GM21576 (cell line): ENCODE results near the gene PTH.

Experiments
- ATAC-seq: cut with Tn5 transposase; IDR thresholded peaks from one replicate; pipeline ENCODE4 v1.9.1; 2021; ENCODE audit warnings: mild to moderate bottlenecking, moderate library complexity; ENCODE audit not compliant: unreplicated experiment

PTH gene

GRCh38 chr11:13495929-13496328, at the start of gene PTH:
PTH (minus strand) TSS chr11:13495997; CDS start chr11:13492855, 3,142 bp downstream.
- ATAC-seq, result no peak

DNA sequence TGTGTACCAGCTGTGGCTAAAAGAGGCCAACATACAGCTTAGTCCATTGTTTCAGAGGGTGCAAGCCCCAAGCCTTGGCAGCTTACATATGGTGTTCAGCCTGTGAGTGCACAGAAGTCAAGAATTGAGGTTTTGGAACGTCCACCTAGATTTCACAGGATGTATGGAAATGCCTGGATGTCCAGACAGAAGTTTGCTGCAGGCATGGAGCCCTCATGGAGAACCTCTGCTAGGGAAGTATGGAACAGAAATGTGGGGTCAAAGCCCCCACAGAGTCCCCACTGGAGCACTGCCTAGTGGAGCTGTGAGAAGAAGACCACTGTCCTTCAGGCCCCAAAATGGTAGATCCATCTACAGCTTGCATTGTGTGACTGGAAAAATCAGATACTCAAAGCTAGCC, 42.2 kb upstream of the PTH start:
- no peak for ATAC-seq

DNA sequence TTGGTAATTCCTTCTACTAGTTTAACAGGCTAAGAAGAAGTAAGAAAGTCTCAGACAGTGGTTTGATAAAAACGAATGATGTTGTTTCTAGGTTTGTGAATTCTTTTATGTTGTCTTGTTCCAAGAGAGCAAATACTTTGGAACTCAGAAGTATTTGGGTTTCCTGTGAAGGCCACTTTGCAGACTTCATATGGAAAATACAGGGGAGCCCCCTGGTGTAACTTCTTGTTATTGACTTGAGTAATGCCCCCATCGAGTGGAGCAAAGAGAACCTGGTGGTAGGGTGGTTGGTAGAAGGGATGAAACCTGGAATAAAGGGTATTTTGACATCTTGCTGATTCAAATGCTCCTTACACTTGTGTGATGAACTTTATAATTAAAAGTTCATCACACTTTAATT, 40.0 kb upstream of the PTH start:
- ATAC-seq, result no peak

GRCh38 chr11:13534358-13534757, 38.6 kb upstream of the PTH start:
- no peak for ATAC-seq

- ATAC-seq, result no peak
These were observed 29.5 kb upstream of the PTH start for GRCh38 chr11:13525257-13525656.

GRCh38 chr11:13503393-13503792, 7.6 kb upstream of the PTH start:
- ATAC-seq, result no peak

DNA sequence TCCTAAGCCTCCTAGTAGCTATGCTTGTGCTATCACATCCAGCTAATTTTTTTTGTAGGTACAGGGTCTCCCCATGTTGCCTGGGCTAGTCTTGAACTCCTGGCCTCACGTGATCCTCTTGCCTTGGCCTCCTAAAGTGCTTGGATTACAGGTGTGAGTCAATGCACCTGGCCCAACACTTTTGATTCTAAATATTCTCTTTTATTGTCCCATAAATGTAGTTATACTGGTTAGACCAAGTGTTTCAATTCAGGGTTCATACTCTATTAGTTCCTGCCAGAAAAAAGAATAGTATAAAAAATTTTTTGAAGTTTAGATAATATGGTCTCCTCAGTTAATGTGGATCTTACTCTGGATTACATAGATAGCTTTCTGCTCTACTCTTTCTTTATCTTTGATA, 6.7 kb upstream of the PTH start:
- no peak for ATAC-seq

GRCh38 chr11:13494051-13494450, 1.7 kb downstream of the PTH start:
- no peak for ATAC-seq

DNA sequence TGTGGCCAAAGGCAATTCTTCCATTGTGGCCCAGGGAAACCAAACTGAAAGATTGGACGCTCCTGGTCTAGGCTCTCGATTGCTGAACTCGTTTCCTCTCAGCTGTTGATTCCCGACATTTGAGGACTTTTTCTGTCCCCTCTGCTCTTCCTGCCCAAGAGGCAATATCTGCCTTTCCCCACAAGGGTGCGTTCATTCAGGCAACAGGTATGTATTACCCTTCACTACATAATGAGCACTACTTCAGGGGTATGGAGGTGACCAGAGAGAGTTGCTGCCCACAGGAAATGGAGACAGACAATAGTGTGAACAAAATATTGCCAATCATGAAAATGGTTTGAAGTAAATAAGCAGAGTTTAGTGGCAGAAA, 8.2 kb downstream of the PTH start:
- ATAC-seq, result no peak

DNA sequence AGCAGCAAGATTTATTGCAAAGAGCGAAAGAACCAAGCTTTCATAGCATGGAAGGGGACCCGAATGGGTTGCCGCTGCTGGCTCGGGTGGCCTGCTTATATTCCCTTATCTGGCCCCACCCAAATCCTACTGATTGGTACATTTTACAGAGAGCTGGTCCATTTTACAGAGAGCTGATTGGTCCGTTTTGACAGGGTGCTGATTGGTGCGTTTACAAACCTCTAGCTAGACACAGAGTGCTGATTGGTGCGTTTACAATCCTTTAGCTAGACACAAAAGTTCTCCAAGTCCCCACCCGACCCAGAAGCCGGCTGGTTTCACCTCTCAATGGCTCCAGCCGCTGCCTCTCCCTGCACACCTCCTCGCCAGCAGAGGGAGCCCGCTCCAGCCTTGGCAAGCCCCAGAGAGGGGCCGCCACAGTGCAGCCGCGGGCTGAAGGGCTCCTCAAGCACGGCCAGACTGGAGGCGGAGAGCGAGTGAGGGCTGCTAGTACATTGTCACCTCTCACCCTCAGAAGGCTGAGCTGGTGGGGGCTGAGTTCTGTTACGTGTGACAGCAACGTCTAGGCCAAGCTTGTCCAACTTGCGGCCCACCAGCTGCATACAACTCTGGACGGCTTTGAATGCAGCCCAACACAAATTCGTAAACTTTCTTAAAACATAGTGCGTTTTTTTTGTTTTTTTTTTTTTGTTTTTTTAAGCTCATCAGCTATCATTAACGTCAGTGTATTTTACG, 8.7 kb downstream of the PTH start:
- ATAC-seq, result peak; percentile 93

- ATAC-seq, result no peak
These were observed 15.6 kb downstream of the PTH start for GRCh38 chr11:13480198-13480597.

DNA sequence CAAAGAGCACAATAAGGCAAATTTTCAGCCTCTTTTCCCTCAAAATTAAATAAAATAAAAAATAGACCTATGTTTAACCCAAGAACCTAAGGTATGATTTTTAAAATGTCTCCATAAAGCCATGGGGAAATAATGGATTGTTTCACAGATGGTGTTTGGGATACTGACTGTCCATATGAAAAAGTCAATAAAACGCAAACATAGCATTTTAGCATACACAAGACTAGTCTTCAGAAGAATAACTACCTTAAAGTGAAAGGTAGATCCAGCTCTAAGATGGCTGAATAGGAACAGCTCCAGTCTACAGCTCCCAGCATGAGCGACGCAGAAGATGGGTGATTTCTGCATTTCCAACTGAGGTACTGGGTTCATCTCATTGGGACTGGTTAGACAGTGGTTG, 16.1 kb downstream of the PTH start:
- ATAC-seq, result no peak

DNA sequence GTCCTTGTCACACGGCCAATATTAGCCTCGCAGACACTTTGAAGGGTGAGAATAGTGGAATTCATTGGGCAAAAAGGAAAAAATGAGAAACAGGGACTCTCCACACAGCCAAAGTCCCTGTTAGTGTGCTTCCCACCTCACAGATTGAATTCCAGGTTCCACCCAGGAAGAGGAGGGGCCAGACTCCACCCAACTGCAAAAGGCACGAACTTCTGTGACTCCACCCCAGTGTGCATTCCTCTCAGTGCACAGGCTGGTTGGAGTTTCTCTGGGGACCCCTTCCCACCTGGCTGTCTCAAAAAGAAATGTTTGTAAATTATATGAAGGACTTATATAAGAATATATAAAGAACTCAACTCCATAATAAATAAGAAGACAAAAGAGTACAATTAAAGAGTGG, 20.7 kb downstream of the PTH start:
- no peak for ATAC-seq

- ATAC-seq, result no peak
These were observed 22.6 kb downstream of the PTH start for GRCh38 chr11:13473013-13473722.

DNA sequence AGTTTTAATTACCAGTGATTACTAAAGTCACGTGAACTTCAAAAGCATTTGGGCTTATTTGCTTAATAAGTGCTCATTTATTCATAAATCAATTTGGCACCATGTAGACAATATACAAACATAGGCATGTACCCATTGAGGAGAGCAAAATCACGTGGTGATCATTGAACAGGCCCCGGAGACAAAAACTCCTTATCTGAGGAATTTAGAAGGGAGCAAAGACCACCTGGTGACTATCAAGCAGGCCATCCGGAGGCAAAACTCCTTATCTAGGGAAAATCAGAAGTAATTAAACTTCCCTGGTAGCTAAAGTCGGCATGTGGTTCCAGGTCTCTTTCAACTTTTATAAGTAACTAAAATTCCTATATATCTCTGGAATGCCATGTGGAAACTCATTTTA, 27.0 kb downstream of the PTH start:
- ATAC-seq, result no peak

DNA sequence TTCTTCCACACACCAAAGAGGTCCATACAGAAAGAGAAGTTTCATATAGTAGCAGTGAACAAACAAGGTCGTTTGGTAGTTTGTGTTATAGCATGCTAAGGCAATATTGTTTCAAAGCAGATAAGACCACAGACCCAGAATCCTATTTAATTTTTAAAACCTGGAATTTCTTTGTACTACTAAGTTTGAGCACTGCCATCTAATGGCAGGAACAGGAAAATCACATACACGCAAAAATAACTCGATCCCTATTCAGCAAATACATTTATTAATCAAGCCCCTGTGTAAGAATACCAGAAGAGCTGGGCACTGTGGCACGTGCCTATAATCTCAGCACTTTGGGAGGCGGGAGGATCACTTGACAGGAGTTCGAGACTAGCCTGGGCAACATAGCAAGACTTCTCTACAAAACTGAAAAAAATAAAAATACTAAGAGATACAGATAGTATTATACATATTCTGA, 29.9 kb downstream of the PTH start:
- no peak for ATAC-seq

DNA sequence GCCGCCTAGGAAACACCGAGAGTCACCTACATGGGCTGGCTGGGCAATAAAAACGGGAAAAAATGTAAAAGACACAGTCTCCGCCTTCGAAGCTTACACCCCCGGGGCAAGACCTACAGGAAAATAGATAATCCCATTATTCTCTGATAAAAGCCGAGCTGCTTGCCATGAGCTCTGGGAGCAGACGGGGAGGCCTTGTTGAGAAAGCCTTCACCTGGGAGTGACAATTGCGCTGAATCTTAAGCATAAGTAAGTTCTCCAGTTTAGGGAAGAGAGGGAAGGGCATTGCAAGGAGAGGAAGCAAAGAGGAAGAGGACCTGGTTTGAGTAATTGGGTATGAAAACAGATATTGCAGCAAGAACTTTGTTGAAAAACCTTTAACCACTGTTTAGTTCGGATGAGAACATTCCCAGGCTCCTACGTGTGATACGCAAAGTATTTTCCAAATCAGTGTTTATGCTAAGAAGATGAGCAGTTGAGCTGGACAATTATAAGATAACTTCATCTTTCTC, 32.0 kb downstream of the PTH start:
- ATAC-seq, result no peak

- peak; percentile 94 for ATAC-seq
These were observed 32.7 kb downstream of the PTH start, which contains the start of gene BTBD10 for GRCh38 chr11:13462901-13463778. BTBD10 (minus strand) TSS chr11:13463222; CDS start chr11:13445124, 18,098 bp downstream.

DNA sequence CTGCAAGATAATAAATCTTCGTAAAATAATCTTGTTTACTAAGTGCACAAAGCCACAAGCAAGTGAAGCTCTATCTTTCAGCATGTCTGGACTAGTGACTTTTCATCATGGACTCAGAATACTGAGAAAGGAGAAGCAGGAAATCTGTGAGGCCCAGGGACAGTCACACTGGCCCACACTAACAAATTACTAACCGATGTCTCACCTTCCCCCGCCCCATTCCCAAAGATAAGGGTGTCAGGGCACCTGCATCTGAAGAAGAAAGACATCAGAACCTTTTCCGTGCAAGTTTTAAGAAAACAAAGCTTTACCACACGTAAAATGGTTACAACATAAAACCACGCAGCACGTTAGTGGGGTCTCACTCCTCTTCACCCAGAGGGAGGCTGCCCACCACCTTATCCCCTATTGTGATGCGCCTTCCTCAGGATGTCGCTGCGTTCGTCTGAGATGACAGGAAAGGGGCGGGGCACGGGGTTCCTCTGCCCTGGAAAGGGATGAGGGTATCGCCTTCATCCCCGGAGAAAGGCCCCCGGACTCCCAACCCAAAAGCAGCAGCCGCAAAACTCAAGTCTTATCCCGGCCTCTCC, 33.4 kb downstream of the PTH start:
- peak; percentile 41 for ATAC-seq

GRCh38 chr11:13461291-13461690, 34.5 kb downstream of the PTH start:
- ATAC-seq, result no peak
